GM21717 (cell line): ENCODE data around the gene AMOTL2.

Experiments
- ATAC-seq: cut with Tn5 transposase; IDR thresholded peaks from one replicate; pipeline ENCODE4 v1.9.1; 2021; ENCODE audit warnings: mild to moderate bottlenecking, moderate library complexity; ENCODE audit not compliant: unreplicated experiment

AMOTL2 gene

DNA sequence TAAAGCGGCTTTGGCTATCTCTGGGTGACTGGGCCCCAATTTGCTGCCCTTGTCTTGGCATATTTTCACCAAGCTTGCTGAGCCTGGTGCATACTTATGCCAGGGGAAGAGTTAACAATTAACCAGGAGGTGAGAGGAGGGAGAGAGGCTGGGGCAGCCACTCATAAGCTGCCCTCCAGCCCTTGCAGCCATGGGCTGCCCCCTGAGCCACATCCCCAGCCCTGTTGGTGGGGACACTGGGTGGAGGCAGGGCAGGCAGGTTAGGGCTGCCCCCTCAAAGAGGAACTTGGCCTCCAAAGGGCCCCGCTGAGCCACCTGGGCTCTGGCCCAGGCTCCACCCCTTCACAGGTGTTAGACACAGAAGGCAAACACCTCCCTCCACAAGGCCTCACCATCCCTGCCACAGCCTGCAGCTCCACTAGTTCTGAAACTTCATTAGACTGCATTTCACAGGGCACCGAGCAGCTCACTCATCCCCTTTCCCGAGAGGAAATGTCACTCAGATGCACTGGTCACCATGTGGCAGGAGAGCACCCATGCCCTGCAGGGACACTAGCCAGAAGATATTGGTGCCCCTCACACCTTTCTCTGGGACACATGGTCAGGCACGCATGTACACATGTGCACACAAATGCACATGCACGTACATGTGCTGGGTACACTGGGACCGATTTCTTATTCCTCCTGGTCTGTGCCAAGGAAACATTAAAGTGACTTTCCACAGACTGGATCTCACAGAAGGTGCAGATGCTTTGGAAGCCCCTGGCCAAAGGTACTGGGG, 20.2 kb downstream of the AMOTL2 start:
- no peak for ATAC-seq

DNA sequence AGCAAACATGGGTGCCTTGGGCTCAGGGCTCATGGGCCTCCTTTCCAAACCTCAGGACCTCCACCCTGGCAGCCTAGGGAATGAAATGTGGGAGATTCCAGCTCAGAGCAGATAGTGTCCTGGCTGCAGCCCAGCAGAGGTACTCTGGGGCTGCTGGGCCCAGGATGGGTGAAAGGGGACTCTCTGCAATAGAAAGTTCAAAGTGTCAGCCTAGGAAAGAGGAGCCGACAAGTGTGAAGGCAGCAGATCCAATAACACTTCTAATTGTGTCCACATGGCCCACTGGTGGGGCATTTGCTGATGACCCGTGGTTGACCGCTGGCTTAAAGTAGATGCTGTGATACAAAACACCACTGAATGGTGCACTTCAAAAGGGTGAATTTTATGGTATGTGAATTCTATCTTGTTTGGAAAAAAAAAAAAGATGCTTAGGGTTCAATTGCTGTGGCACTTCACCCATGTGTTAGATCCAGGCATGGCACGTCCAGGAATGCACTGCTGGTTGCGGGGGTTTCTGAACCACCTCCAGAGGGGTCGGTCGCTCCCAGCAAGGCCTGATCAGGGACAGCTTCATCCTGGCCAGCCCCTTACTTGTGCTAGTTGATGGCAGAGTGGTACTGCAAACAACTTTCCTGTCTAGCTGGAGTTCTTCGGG, 20.9 kb downstream of the AMOTL2 start:
- ATAC-seq: no peak

DNA sequence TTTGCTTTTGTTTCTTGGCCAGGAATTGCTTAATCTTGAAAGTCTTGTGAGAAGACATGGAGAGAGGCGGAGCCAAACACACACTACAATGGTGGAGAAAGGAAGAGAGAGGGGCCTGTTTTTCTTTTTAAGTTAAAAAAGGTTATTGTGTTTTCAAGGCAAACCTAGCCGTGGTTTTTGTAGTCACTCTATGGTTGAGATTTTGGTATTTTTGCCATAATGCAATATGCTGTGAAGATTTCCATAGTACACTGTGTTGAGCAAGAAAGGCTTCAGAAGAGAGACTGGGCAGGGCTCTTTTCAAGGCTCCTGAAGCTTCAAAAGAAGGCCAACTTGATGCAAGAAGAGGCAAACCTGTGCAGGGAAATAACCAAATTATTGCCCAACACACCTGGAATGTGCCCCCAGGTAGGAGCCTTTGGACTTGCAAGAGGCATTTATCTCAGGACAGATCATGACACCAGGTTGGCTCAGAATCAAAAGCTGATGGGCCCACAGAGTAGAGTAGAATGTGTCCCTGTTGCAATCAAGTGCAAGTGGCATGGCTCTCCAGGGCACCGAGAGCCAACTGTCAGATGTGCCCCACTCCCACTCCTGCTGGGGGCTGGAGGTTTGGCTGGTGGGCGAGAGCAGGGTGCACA, 22.1 kb downstream of the AMOTL2 start:
- ATAC-seq: no peak

DNA sequence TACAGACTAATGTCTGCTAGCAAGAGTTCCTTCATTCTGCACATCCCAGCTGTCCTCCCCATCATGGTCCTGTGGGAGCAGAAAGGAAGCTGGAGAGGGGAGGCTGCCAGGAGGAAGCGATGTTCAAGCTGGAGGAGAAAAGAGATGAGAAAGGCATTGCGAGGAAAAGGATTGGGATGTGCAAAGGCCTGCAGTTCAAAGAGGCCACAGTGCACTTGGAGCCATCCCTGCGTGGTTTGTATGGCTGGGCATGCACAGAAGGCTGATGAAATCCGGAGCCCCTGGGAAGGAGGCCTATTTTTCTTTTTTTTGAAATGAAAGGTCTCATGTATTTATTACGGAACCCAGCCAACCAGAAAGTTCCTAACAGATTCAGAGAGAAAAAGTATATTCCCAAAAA, 22.8 kb downstream of the AMOTL2 start:
- ATAC-seq: no peak

- ATAC-seq: no peak
Measured at GRCh38 chr3:134350861-134351311, 23.4 kb downstream of the AMOTL2 start.

DNA sequence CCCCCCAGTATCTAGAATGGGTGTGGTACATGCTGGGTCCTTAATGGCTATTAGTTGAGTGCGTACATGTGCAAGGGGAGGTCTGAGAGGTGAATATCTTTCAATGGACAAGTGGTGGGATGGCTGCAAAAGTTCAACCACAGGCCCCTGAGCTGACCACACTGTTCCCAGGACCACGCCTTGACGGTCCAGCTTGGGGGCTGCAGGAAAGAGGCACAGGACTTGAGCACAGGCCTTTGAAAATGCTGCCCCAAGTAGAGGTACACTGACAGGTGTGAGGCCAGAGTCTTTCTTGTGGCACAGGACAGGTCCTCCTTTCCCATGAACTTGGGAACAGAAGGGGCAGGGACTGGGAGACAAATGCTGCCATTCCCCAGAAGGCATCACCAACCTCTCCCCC, 24.0 kb downstream of the AMOTL2 start:
- no peak for ATAC-seq

GRCh38 chr3:134348524-134348923, 25.7 kb downstream of the AMOTL2 start:
- no peak for ATAC-seq

GRCh38 chr3:134347551-134347950, 26.7 kb downstream of the AMOTL2 start:
- no peak for ATAC-seq

GRCh38 chr3:134346744-134347143, 27.5 kb downstream of the AMOTL2 start:
- ATAC-seq: no peak

- ATAC-seq: no peak
Measured at GRCh38 chr3:134345202-134345601, 29.0 kb downstream of the AMOTL2 start.

DNA sequence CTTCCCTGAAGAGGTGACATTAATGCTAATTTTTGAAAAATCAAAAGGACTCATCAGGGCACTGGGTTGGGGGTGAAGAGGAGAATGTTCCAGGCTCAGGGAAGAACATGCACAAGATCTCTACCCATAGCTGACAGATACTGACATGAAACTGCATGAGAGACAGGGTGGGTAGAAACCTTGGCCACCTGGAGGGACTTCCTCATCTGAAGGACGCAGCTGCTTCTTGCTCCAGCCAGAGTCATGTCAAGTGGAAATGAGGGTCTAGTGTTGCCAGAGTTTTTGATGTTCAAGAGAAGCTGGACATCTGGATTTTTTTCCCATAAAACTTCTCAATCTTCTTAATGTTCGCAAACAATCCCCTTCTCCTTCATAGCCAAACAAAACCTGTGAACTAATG, 29.7 kb downstream of the AMOTL2 start:
- ATAC-seq: no peak

- ATAC-seq: no peak
Measured at GRCh38 chr3:134342259-134342658, 32.0 kb downstream of the AMOTL2 start.

GRCh38 chr3:134341389-134341788, 32.9 kb downstream of the AMOTL2 start:
- no peak for ATAC-seq

DNA sequence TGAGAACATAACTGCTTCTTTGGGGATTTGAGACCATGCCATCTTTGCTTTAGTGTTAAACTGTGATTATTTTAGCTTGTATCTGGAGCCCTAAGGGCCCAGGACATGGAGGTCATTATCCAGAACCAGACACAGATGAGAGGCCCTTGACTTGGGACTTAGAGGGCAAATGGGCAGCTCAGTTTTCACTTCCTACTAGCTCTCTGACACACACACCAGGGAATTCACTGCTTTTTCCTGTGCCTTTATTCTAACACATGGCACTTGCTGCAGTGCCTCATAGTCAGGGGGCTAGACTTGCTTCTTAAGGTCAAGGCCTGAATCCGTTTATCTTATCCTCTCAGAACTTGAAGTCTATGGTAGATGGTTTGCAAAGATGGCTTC, 33.3 kb downstream of the AMOTL2 start:
- no peak for ATAC-seq

GRCh38 chr3:134340362-134340981, 33.8 kb downstream of the AMOTL2 start:
- ATAC-seq: no peak

DNA sequence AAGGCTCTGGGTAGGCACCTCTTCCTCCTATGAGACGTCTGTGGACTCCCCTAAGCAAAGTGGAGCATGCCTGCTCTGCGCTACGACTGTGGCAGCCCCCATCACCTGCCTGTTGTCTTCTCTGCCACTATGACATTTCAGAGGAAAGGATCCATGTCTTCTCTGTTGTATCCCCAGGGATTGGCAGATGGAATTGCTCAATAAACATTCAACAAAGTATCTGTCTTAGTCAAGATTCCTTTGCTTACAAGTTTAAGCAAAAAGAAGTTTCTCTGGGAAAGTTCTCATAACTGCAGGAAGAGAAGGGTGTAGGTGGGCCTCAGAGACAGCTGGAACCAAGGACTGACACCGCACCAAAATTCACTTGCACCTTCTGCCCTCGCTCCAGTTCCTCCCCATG, 34.3 kb downstream of the AMOTL2 start:
- ATAC-seq: no peak

- ATAC-seq: no peak
Measured at GRCh38 chr3:134339331-134339730, 34.9 kb downstream of the AMOTL2 start.

GRCh38 chr3:134338516-134339261, 35.6 kb downstream of the AMOTL2 start:
- ATAC-seq: no peak

DNA sequence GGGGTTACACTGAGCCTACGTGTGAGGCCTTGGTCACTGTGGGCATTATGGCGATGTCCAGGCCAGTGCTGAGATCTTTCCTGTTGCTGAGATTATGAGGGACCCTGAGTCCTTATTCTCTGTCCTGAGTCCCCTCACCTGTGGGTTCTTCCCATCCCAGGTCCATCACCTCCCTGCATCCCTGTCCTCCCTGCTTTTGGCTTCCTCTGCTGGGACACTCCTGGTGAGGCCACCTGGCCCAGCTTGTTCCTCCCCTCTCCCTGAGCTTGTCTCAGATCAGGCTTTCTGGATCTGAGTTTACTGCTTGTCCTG, 36.1 kb downstream of the AMOTL2 start:
- ATAC-seq: no peak

GRCh38 chr3:134337511-134338200, 36.6 kb downstream of the AMOTL2 start:
- ATAC-seq: no peak
